Neuron (in vitro differentiated cells): Measurements from ENCODE around the gene PCDH19.

Source experiments
- H2AFZ ChIP-seq: one replicate; pipeline ENCODE4 v1.6.1; 2013; ENCODE audit warnings: low read depth, mild to moderate bottlenecking, inconsistent platforms, low read length, moderate library complexity
- H3K27me3 ChIP-seq: one replicate; pipeline ENCODE4 v1.6.1; 2013; ENCODE audit warnings: low read length; ENCODE audit not compliant: insufficient read depth
- H3K36me3 ChIP-seq: one replicate; pipeline ENCODE4 v1.6.1; 2013; ENCODE audit warnings: low read length; ENCODE audit not compliant: insufficient read depth
- H3K4me1 ChIP-seq: one replicate; pipeline ENCODE4 v1.6.1; 2013; ENCODE audit warnings: low read length; ENCODE audit not compliant: insufficient read depth
- H3K4me3 ChIP-seq: 2 replicates; pipeline ENCODE4 v1.5.1; 2013; ENCODE audit warnings: mild to moderate bottlenecking, low read length, moderate library complexity
- H3K9me3 ChIP-seq: one replicate; pipeline ENCODE4 v1.6.1; 2013; ENCODE audit warnings: low read length

Gene PCDH19

GRCh38 chrX:100319716-100320115 lies 90.4 kb downstream of the PCDH19 start:
- no peak overlapping the region for H3K4me3 ChIP-seq
- H2AFZ ChIP-seq: no peak overlapping the region
- no peaks in the 10 kb centered on the region for H3K4me1 ChIP-seq
- H3K36me3 ChIP-seq: no peaks in the 10 kb centered on the region
- H3K9me3 ChIP-seq: no peaks in the 10 kb centered on the region
- H3K27me3 ChIP-seq: no peaks in the 10 kb centered on the region

GRCh38 chrX:100316987-100317386 lies 93.1 kb downstream of the PCDH19 start:
- no peaks in the 10 kb centered on the region for H3K4me1 ChIP-seq
- no peaks in the 10 kb centered on the region for H3K27me3 ChIP-seq
- H3K36me3 ChIP-seq: no peaks in the 10 kb centered on the region
- no peaks in the 10 kb centered on the region for H3K9me3 ChIP-seq
- H2AFZ ChIP-seq: no peak overlapping the region
- no peak overlapping the region for H3K4me3 ChIP-seq

GRCh38 chrX:100315566-100315965 lies 94.5 kb downstream of the PCDH19 start:
- no peak overlapping the region for H2AFZ ChIP-seq
- H3K4me1 ChIP-seq: no peaks in the 10 kb centered on the region
- H3K36me3 ChIP-seq: no peaks in the 10 kb centered on the region
- H3K9me3 ChIP-seq: no peaks in the 10 kb centered on the region
- H3K4me3 ChIP-seq: no peak overlapping the region
- no peaks in the 10 kb centered on the region for H3K27me3 ChIP-seq

- H3K9me3 ChIP-seq: no peaks in the 10 kb centered on the region
- no peak overlapping the region for H3K4me3 ChIP-seq
- no peaks in the 10 kb centered on the region for H3K36me3 ChIP-seq
- H2AFZ ChIP-seq: no peak overlapping the region
- H3K27me3 ChIP-seq: no peaks in the 10 kb centered on the region
- H3K4me1 ChIP-seq: peaks cover 11% of the 10 kb centered on the region
Observed at GRCh38 chrX:100299559-100299958, 110.5 kb downstream of the PCDH19 start.

GRCh38 chrX:100297728-100298127 lies 112.3 kb downstream of the PCDH19 start:
- no peak overlapping the region for H3K4me3 ChIP-seq

GRCh38 chrX:100296183-100296753 lies 113.8 kb downstream of the PCDH19 start:
- Histone ChIP-seq H3K4me3 (no peak overlapping the region), H2AFZ (no peak overlapping the region), H3K27me3 (no peaks in the 10 kb centered on the region), H3K4me1 (peaks cover 11% of the 10 kb centered on the region), H3K9me3 (no peaks in the 10 kb centered on the region), H3K36me3 (no peaks in the 10 kb centered on the region)

More at GRCh38 chrX:100297728-100298127, 112.3 kb downstream of the PCDH19 start:
- Histone ChIP-seq H3K36me3 (no peaks in the 10 kb centered on the region), H3K4me1 (peaks cover 11% of the 10 kb centered on the region), H3K9me3 (no peaks in the 10 kb centered on the region), H3K27me3 (no peaks in the 10 kb centered on the region), H2AFZ (no peak overlapping the region)

GRCh38 chrX:100294965-100295364 lies 115.1 kb downstream of the PCDH19 start:
- Histone ChIP-seq H2AFZ (no peak overlapping the region), H3K4me3 (no peak overlapping the region), H3K4me1 (peaks cover 11% of the 10 kb centered on the region), H3K9me3 (no peaks in the 10 kb centered on the region), H3K36me3 (no peaks in the 10 kb centered on the region), H3K27me3 (no peaks in the 10 kb centered on the region)

GRCh38 chrX:100289066-100289558 lies 121.0 kb downstream of the PCDH19 start:
- H3K4me3 ChIP-seq: no peak overlapping the region
- H3K9me3 ChIP-seq: no peaks in the 10 kb centered on the region
- H2AFZ ChIP-seq: no peak overlapping the region
- H3K4me1 ChIP-seq: no peaks in the 10 kb centered on the region
- H3K36me3 ChIP-seq: no peaks in the 10 kb centered on the region
- no peaks in the 10 kb centered on the region for H3K27me3 ChIP-seq

- H3K9me3 ChIP-seq: no peaks in the 10 kb centered on the region
- no peak overlapping the region for H3K4me3 ChIP-seq
- H3K36me3 ChIP-seq: no peaks in the 10 kb centered on the region
- no peak overlapping the region for H2AFZ ChIP-seq
- H3K27me3 ChIP-seq: no peaks in the 10 kb centered on the region
- H3K4me1 ChIP-seq: no peaks in the 10 kb centered on the region
Observed at GRCh38 chrX:100277231-100277630, 132.8 kb downstream of the PCDH19 start.

GRCh38 chrX:100274916-100275315 lies 135.2 kb downstream of the PCDH19 start:
- Histone ChIP-seq H3K9me3 (no peaks in the 10 kb centered on the region), H2AFZ (no peak overlapping the region), H3K36me3 (no peaks in the 10 kb centered on the region), H3K4me3 (no peak overlapping the region), H3K4me1 (no peaks in the 10 kb centered on the region), H3K27me3 (no peaks in the 10 kb centered on the region)

GRCh38 chrX:100265179-100265578 lies 144.9 kb downstream of the PCDH19 start:
- Histone ChIP-seq H3K36me3 (no peaks in the 10 kb centered on the region), H3K4me1 (no peaks in the 10 kb centered on the region), H2AFZ (no peak overlapping the region), H3K9me3 (no peaks in the 10 kb centered on the region), H3K27me3 (no peaks in the 10 kb centered on the region), H3K4me3 (no peak overlapping the region)

- Histone ChIP-seq H3K4me3 (no peak overlapping the region), H3K4me1 (no peaks in the 10 kb centered on the region), H3K9me3 (no peaks in the 10 kb centered on the region), H3K36me3 (no peaks in the 10 kb centered on the region), H2AFZ (no peak overlapping the region), H3K27me3 (no peaks in the 10 kb centered on the region)
Observed at GRCh38 chrX:100264200-100264599, 145.9 kb downstream of the PCDH19 start.

- no peak overlapping the region for H3K4me3 ChIP-seq
- no peaks in the 10 kb centered on the region for H3K27me3 ChIP-seq
- no peaks in the 10 kb centered on the region for H3K36me3 ChIP-seq
- no peak overlapping the region for H2AFZ ChIP-seq
- no peaks in the 10 kb centered on the region for H3K4me1 ChIP-seq
- no peaks in the 10 kb centered on the region for H3K9me3 ChIP-seq
Observed at GRCh38 chrX:100263650-100264049, 146.4 kb downstream of the PCDH19 start.

GRCh38 chrX:100248885-100249493 lies 161.1 kb downstream of the PCDH19 start:
- Histone ChIP-seq H2AFZ (no peak overlapping the region), H3K4me1 (no peaks in the 10 kb centered on the region), H3K9me3 (no peaks in the 10 kb centered on the region), H3K36me3 (no peaks in the 10 kb centered on the region), H3K4me3 (no peak overlapping the region), H3K27me3 (no peaks in the 10 kb centered on the region)
